IPS-18a (cell line): Measurements from ENCODE around the gene TMEM86A.

Source experiments
- H3K27ac ChIP-seq: one replicate; pipeline ENCODE4 v1.5.1; 2013; ENCODE audit warnings: low read length
- H3K27me3 ChIP-seq: one replicate; pipeline ENCODE4 v1.6.1; 2013; ENCODE audit warnings: mild to moderate bottlenecking, low read length; ENCODE audit not compliant: control insufficient read depth, insufficient read depth
- H3K36me3 ChIP-seq: one replicate; pipeline ENCODE4 v1.6.1; 2013; ENCODE audit warnings: low read depth, low read length; ENCODE audit not compliant: control insufficient read depth
- H3K4me1 ChIP-seq: one replicate; pipeline ENCODE4 v1.6.1; 2013; ENCODE audit warnings: low read depth, low read length; ENCODE audit not compliant: control insufficient read depth
- H3K4me3 ChIP-seq: one replicate; pipeline ENCODE4 v1.5.1; 2013; ENCODE audit warnings: low read length
- H3K9ac ChIP-seq: one replicate; pipeline ENCODE4 v1.6.1; 2013; ENCODE audit warnings: mild to moderate bottlenecking, low read length, moderate library complexity
- H3K9me3 ChIP-seq: one replicate; pipeline ENCODE4 v1.6.1; 2013; ENCODE audit warnings: low read depth, low read length; ENCODE audit not compliant: control insufficient read depth

Gene TMEM86A

GRCh38 chr11:18730020-18730419 lies 31.4 kb downstream of the TMEM86A start:
- Histone ChIP-seq H3K27me3 (no peaks in the 10 kb centered on the region), H3K9ac (no peak overlapping the region), H3K4me3 (no peak overlapping the region), H3K9me3 (no peaks in the 10 kb centered on the region), H3K36me3 (no peaks in the 10 kb centered on the region), H3K4me1 (peaks cover 14% of the 10 kb centered on the region), H3K27ac (no peak overlapping the region)

- no peak overlapping the region for H3K4me3 ChIP-seq
- H3K27ac ChIP-seq, result no peak overlapping the region
- no peak overlapping the region for H3K9ac ChIP-seq
- H3K36me3 ChIP-seq, result no peaks in the 10 kb centered on the region
- no peaks in the 10 kb centered on the region for H3K27me3 ChIP-seq
- no peaks in the 10 kb centered on the region for H3K9me3 ChIP-seq
- peaks cover 7% of the 10 kb centered on the region for H3K4me1 ChIP-seq
These were observed 32.9 kb downstream of the TMEM86A start for GRCh38 chr11:18731441-18731840.

GRCh38 chr11:18731949-18732821 lies 33.6 kb downstream of the TMEM86A start:
- Histone ChIP-seq H3K27me3 (no peaks in the 10 kb centered on the region), H3K36me3 (no peaks in the 10 kb centered on the region), H3K4me1 (peaks cover 5% of the 10 kb centered on the region), H3K27ac (no peak overlapping the region), H3K9ac (no peak overlapping the region), H3K4me3 (no peak overlapping the region), H3K9me3 (no peaks in the 10 kb centered on the region)

GRCh38 chr11:18733202-18733601 lies 34.6 kb downstream of the TMEM86A start:
- Histone ChIP-seq H3K36me3 (no peaks in the 10 kb centered on the region), H3K4me1 (no peaks in the 10 kb centered on the region), H3K4me3 (no peak overlapping the region), H3K9ac (no peak overlapping the region), H3K27ac (no peak overlapping the region), H3K9me3 (no peaks in the 10 kb centered on the region), H3K27me3 (no peaks in the 10 kb centered on the region)

- Histone ChIP-seq H3K4me1 (no peaks in the 10 kb centered on the region), H3K9me3 (no peaks in the 10 kb centered on the region), H3K27ac (no peak overlapping the region), H3K4me3 (no peak overlapping the region), H3K9ac (no peak overlapping the region), H3K36me3 (no peaks in the 10 kb centered on the region), H3K27me3 (no peaks in the 10 kb centered on the region)
These were observed 38.1 kb downstream of the TMEM86A start for GRCh38 chr11:18736590-18737148.

- Histone ChIP-seq H3K36me3 (no peaks in the 10 kb centered on the region), H3K4me1 (no peaks in the 10 kb centered on the region), H3K9me3 (no peaks in the 10 kb centered on the region), H3K27me3 (no peaks in the 10 kb centered on the region), H3K27ac (no peak overlapping the region), H3K9ac (no peak overlapping the region), H3K4me3 (no peak overlapping the region)
These were observed 39.1 kb downstream of the TMEM86A start for GRCh38 chr11:18737642-18738041.

- Histone ChIP-seq H3K4me3 (no peak overlapping the region), H3K36me3 (no peaks in the 10 kb centered on the region), H3K9me3 (no peaks in the 10 kb centered on the region), H3K27ac (no peak overlapping the region), H3K4me1 (no peaks in the 10 kb centered on the region), H3K27me3 (no peaks in the 10 kb centered on the region), H3K9ac (no peak overlapping the region)
These were observed 41.1 kb downstream of the TMEM86A start for GRCh38 chr11:18739685-18740084.

- H3K9ac ChIP-seq, result no peak overlapping the region
- no peaks in the 10 kb centered on the region for H3K36me3 ChIP-seq
- no peaks in the 10 kb centered on the region for H3K27me3 ChIP-seq
- H3K27ac ChIP-seq, result no peak overlapping the region
- H3K4me1 ChIP-seq, result no peaks in the 10 kb centered on the region
- no peaks in the 10 kb centered on the region for H3K9me3 ChIP-seq
- no peak overlapping the region for H3K4me3 ChIP-seq
These were observed 43.2 kb downstream of the TMEM86A start for GRCh38 chr11:18741783-18742182.

- no peak overlapping the region for H3K9ac ChIP-seq
- no peaks in the 10 kb centered on the region for H3K27me3 ChIP-seq
- H3K9me3 ChIP-seq, result no peaks in the 10 kb centered on the region
- H3K36me3 ChIP-seq, result no peaks in the 10 kb centered on the region
- H3K4me3 ChIP-seq, result no peak overlapping the region
- no peaks in the 10 kb centered on the region for H3K4me1 ChIP-seq
- H3K27ac ChIP-seq, result no peak overlapping the region
These were observed 44.8 kb downstream of the TMEM86A start for GRCh38 chr11:18743365-18743764.

GRCh38 chr11:18743900-18744514 lies 45.4 kb downstream of the TMEM86A start:
- Histone ChIP-seq H3K9ac (no peak overlapping the region), H3K9me3 (no peaks in the 10 kb centered on the region), H3K27me3 (no peaks in the 10 kb centered on the region), H3K36me3 (no peaks in the 10 kb centered on the region), H3K4me3 (no peak overlapping the region), H3K27ac (no peak overlapping the region), H3K4me1 (no peaks in the 10 kb centered on the region)

GRCh38 chr11:18745251-18745650 lies 46.7 kb downstream of the TMEM86A start:
- Histone ChIP-seq H3K4me1 (peaks cover 7% of the 10 kb centered on the region), H3K9ac (no peak overlapping the region), H3K27me3 (no peaks in the 10 kb centered on the region), H3K4me3 (no peak overlapping the region), H3K27ac (no peak overlapping the region), H3K36me3 (no peaks in the 10 kb centered on the region), H3K9me3 (no peaks in the 10 kb centered on the region)
